IPS-NIHi7 (cell line): Measurements from ENCODE around the gene SAMD11.
A peak's percentile ranks its signal among the peaks of the same experiment; 100 is the strongest.
"Not testable (repeated sequence)": the region's sequence is repeated elsewhere in the genome, so short reads cannot be mapped to it uniquely, and the experiment has no call there.

Source experiments
- DNase-seq: peaks from one replicate; pipeline ENCODE4 v3.0.0; 2012; ENCODE audit warnings: mixed read lengths; ENCODE audit errors: extremely low spot score

The SAMD11 gene

DNA sequence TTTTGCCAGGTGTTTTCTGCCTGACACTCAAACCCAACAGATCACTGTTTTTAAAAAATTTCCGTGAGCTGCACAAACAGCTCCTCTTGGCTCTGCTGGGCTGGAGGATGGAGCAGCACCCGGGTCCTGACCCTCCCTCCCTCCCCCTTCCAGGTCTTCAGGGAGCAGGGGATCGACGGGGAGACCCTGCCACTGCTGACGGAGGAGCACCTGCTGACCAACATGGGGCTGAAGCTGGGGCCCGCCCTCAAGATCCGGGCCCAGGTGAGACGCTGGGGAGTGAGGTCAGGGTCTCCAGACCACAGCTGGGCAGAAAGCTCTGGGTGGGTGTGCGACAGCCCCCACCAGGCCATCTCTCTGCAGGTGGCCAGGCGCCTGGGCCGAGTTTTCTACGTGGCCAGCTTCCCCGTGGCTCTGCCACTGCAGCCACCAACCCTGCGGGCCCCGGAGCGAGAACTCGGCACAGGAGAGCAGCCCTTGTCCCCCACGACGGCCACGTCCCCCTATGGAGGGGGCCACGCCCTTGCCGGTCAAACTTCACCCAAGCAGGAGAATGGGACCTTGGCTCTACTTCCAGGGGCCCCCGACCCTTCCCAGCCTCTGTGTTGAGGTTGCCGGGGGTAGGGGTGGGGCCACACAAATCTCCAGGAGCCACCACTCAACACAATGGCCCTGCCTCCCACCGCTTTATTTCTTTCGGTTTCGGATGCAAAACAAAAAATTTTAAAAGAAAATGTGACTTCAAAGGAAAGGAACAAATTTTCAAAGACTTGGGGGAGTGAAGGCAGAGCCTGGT is 20.0 kb downstream of the SAMD11 start:
- DNase-seq: peak; percentile 40

- DNase-seq: no peak
These were observed 20.9 kb downstream of the SAMD11 start for GRCh38 chr1:944341-945325.

DNA sequence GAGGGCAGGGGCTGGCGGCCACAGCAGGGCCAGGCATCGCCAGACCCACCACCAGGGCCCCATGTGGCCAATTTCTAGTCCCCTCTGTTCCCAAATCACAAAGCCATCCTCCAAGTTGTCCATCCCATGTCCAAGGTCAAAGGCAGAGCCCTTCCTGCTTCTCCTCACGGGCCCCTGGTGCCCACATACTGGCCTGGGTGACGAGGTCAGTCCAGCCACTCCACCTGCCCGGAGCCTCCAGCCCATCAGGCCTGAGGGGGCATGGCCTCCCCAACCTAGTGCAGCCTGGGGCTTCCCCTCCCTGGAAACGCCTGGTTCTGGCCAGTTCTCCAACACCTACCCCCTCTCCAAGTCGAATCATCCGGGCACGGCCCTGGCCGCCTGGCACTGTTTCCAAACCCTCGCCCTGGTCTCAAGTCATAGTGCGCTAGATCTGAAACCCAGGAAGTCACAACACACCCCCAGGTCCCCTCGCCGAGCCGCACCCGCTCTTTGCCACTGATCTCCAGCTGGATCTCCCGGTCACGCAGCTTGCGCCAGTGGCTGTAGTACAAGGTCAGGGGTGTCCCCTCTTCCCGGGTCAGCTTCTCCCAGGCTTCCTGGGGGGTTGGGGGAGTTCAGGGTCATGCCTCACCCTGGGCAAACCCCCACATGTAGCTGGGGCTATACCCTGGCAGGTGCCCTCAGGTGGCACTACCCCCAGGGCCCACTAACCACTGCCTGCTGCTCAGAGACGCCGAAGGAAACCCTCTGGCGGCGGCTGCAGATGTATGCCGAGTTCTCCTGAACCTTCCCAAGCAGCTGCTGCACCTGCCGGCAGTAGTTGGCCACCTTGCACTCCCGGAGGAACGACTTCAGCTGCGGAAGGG is 22.2 kb downstream of the SAMD11 start:
- no peak for DNase-seq

DNA sequence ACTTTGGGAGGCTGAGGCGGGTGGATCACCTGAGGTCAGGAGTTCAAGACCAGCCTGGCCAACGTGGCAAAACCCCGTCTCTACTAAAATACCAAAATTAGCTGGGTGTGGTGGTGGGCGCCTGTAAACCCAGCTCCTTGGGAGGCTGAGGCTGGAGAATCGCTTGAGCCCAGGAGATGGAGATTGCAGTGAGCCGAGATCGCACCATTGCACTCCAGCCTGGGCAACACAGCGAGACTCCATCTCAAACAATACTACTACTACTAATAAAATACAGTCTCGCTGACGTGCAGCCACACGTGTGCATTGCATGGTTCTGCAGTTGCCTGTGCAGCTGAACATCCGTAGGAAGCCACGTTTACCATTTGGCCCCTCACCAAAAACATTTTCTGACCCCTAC is 23.1 kb downstream of the SAMD11 start:
- not testable (repeated sequence) for DNase-seq

GRCh38 chr1:947958-948357 is 24.2 kb downstream of the SAMD11 start:
- DNase-seq: no peak

DNA sequence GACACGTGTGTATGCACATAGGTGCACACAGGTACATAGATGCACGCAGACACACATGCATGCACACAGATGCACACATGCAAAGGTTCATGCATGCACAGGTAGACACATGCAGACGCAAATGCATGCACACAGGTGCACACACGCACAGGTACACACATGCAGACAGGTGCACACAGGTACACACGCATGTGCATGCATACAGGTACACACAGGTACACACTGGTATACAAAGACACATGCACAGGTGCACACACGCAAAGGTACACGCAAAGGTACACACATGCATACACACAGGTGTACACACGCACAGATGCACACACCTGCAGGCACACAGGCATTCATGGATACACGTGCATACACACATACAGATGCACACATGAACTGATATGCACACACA is 26.5 kb downstream of the SAMD11 start:
- no peak for DNase-seq

DNA sequence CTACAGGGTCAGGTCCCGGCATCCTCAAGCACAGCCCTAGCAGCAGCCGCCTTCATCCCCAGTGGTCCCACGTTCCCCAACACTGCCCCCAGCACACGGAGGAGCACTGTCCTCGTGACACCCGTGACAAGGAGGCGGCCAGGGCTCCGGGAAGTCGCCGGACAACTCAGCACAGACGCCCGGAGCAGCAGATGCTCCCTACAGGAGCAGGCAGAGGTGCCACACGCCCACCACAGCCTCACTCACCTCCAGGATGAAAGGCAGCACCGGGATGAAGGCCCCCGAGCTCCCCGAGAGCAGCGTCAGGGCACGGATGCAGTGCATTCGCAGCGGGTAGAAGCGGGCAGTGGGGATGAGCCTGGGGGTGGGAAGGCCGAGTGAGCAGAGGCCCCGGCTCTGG is 27.2 kb downstream of the SAMD11 start:
- no peak for DNase-seq

DNA sequence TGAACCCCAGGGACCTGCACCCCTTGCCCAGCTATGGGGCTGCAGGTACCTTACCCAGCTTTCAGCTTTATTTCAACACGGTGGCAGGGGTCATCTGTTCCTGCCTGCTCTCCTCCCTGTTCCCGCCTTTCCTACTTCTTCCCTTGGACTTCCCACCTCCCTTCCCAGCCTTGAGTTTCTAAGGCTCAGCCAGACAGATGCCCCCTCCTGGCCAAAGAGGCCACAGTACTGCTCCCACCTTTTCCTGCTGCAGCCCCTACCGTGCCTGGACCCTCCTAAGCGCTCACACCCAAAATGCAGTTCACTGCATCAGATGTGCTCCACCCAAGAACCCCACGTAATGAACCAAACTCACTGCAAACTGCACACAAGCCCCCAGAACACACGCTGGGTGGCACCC is 27.6 kb downstream of the SAMD11 start:
- peak; percentile 67 for DNase-seq

- no peak for DNase-seq
These were observed 28.5 kb downstream of the SAMD11 start for GRCh38 chr1:952201-952600.

- no peak for DNase-seq
These were observed 28.9 kb downstream of the SAMD11 start for GRCh38 chr1:952603-953002.

- no peak for DNase-seq
These were observed 30.0 kb downstream of the SAMD11 start for GRCh38 chr1:953524-954320.

GRCh38 chr1:954927-955326 is 31.2 kb downstream of the SAMD11 start:
- DNase-seq: no peak

DNA sequence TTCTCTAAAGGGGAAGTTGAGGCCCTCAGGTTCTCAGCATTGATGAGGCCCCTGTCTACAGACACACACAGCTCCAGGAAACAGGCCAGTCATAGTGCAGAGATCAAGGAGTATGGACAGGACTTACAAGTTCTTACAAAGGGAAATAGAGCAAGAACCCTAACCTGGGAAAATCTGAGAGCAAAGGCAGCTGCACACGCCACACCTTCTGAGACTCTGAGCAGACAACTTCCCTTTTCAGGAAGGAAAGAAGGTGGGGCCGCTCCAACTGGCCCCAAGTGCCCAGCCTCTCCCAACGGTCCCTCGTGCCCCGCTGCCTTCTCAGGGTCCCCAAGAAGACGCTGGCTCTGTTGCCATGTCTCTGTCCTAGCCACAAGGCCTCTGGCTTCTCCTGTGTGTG is 31.8 kb downstream of the SAMD11 start:
- no peak for DNase-seq

DNA sequence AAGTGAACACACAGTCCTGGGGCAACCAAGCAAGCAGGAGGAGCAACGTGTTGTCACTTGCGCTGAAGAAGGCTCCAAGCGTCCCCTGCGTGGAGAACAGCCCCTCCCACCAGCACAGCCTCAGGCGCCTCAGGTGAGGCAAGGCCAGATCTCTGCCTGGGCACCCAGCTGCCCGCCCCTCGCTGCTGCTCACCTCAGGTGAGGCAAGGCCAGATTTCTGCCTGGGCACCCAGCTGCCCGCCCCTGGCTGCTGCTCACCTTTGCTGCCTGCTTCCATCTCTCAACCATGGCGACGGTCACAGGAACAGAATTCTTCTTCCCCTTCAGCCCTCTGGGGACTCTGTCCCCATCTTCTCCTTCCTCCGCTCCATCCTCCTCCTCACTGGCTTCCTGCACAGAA is 32.9 kb downstream of the SAMD11 start:
- no peak for DNase-seq

DNA sequence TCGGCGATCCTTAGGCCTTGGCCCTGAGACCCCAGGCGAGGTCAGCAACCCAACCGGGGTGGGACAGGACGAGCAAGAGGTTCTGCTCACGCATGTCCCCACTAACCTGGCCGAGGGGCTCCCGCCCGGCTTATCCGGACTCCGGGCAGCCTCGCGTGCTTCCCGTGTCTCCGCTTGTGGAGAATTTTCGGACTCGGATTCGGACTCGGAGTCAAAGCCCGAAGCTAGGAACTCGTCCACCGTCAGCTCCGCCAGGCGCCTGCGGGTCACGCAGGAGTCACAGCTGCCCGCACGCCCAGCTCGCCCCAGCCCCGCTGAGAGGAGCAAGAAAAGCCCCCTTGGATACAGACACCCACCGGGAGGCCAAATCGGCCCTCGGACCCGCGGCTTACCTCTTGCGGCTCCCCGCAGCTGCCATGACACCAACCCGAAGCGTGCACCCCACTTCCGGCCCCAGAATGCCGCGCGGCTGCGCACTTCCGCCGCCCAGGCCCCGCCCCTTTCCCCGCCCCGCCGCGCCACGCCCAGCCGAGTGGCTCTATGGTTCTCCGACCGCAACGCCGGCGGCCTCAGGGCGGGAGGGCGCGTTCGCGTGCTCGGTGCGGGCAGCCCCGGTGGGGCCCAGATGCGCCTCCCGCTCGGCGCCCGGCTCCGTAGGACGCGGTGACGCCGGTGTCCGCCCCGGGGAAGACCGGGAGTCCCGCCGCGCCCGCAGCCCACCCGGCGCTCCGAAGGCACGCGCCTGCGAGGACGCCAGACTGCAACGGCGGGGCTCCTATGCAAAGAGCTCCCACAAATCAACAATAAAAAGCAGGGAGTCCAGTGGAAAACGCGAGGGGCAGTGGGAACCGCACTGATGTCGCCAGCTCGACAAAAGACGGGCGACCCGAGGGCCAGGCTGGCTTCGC is 35.4 kb downstream of the SAMD11 start, which contains the start of gene NOC2L:
Gene NOC2L (minus strand): TSS at position 434 of the 908 bp plus-strand sequence. CDS start 16 bp downstream, at position 418.
- peak; percentile 91 for DNase-seq

DNA sequence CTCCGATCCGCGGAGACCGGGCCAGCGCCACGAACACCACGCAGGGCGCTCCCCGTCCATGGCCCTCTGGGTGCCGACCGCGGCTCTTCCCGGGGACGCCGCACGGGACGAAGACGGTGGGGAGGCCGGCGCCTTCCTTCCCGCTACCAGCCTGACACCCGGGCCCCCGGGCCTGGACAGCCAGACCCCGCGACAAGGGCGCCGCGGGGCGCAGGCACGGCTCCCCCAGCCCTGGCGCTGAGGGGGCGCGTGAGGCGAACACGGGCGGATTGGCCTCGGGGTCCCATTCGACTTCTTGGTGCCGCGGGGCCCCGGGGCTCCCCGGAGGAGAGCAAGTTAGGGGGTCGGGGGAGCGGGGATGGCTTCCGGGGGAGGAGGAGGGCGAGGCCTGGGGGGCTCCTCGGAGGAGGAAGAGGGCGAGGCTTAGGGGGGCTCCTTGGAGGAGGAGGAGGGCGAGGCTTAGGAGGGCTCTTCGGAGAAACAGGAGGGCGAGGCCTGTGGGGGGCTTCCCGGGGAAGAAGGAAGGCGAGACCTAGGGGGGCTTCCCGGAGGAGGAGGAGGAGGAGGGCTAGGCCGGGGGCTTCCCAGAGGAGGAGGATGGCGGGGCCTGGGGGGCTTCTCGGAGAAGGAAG is 36.1 kb downstream of the SAMD11 start:
- no peak for DNase-seq

DNA sequence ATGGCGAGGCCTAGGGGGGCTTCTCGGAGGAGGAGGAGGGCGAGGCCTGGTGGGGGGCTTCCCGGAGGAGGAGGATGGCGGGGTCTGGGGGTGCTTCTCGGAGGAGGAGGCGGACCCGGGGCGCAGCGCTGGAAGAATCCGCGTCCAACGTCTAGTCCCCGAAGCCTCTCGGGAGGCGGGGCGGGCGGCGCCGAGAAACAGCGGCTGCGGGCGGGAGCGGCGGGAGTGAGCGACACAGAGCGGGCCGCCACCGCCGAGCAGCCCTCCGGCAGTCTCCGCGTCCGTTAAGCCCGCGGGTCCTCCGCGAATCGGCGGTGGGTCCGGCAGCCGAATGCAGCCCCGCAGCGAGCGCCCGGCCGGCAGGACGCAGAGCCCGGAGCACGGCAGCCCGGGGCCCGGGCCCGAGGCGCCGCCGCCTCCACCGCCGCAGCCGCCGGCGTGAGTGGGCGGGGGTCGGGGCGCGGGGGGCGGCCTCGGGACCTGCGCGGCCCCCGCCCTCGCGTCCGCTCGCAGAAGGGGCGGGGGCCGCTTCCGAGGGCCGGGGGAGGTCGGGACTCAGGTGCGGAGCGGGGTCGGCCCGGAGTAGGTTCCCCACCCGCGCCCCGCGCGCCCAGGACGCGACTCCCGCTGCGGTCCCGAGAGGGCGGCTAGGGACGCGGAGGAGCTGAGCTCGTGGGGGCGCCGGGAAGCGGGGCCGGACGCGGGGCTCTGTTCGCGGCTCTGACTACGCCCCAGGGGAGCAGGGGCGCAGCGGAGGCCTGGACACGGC is 36.8 kb downstream of the SAMD11 start, which contains the start of gene KLHL17:
Gene KLHL17 (plus strand): TSS at position 222 of the 769 bp plus-strand sequence. CDS start 110 bp downstream, at position 332.
- DNase-seq: peak; percentile 85

DNA sequence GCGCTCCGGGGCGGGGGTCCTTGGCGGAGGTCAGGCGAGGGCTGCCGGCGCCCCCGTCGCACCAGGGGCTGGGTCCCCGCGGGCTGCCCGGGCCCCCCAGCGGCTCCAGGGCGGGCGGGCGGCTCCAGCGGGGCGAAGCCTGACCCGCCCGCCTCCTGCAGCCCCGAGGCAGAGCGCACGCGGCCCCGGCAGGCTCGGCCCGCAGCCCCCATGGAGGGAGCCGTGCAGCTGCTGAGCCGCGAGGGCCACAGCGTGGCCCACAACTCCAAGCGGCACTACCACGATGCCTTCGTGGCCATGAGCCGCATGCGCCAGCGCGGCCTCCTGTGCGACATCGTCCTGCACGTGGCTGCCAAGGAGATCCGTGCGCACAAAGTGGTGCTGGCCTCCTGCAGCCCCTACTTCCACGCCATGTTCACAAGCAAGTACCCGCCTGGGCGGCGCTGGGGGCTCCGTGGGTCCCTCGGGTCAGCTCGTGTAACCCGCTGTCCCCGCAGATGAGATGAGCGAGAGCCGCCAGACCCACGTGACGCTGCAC is 37.5 kb downstream of the SAMD11 start:
- DNase-seq: no peak
